Fibroblast of pulmonary artery (primary cell): ENCODE data around the gene LRRC40.
"Not testable (repeated sequence)": the region's sequence is repeated elsewhere in the genome, so short reads cannot be mapped to it uniquely, and the experiment has no call there.

Source experiments
- DNase-seq: peaks from one replicate; pipeline ENCODE4 v3.0.0-alpha.2; 2010; ENCODE audit warnings: low read depth
- H3K4me3 ChIP-seq: replicated peaks from 2 replicates; pipeline ENCODE4 v1.5.1; 2011; ENCODE audit warnings: low read depth, mild to moderate bottlenecking, control low read depth, low read length, moderate library complexity
- TF ChIP-seq, protein P1 (sequence below): IDR thresholded peaks from 2 replicates; pipeline ENCODE4 v1.5.1; 2011; ENCODE audit warnings: mild to moderate bottlenecking, control low read depth, low read length, inconsistent platforms; ENCODE audit errors: missing control alignments

The LRRC40 gene

GRCh38 chr1:70190180-70190579, 15.2 kb downstream of the LRRC40 start:
- DNase-seq = no peak
- TF ChIP-seq, protein P1, sequence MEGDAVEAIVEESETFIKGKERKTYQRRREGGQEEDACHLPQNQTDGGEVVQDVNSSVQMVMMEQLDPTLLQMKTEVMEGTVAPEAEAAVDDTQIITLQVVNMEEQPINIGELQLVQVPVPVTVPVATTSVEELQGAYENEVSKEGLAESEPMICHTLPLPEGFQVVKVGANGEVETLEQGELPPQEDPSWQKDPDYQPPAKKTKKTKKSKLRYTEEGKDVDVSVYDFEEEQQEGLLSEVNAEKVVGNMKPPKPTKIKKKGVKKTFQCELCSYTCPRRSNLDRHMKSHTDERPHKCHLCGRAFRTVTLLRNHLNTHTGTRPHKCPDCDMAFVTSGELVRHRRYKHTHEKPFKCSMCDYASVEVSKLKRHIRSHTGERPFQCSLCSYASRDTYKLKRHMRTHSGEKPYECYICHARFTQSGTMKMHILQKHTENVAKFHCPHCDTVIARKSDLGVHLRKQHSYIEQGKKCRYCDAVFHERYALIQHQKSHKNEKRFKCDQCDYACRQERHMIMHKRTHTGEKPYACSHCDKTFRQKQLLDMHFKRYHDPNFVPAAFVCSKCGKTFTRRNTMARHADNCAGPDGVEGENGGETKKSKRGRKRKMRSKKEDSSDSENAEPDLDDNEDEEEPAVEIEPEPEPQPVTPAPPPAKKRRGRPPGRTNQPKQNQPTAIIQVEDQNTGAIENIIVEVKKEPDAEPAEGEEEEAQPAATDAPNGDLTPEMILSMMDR = no peak
- no peak overlapping the region for H3K4me3 ChIP-seq

DNA sequence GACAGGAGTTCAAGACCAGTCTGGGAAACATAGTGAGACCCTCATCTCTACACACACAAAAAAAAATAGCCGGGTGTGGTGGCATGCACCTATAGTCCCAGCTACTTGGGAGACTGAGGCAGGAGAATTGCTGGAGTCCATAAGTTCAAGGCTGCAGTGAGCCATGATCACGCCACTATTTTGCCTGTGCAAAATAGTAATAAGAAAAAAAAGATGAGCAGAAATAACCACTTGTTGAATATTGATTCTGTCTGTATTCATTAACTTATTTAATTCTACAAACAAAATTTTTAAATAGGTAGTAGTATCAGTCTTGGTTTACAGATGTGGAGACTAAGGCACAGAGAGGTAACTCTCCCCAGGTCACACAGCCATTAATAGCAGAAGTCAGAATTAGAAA, 16.9 kb downstream of the LRRC40 start:
- no peak for DNase-seq
- TF ChIP-seq, protein P1 = no peak
- no peak overlapping the region for H3K4me3 ChIP-seq

DNA sequence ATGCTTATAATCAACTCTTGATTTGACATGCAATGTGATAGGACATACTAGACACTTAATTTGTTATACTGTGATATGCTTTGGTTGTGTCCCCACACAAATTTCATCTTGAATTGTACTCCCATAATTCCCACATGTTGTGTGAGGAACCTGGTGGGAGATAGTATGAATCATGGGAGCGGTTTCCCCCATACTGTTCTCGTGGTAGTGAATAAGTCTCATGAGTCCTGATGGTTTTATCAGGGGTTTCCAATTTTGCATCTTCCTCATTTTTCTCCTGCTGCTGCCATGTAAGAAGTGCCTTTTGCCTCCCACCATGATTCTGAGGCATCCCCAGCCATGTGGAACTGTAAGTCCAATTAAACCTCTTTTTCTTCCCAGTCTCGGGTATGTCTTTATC, 20.2 kb downstream of the LRRC40 start:
- not testable (repeated sequence) for DNase-seq, H3K4me3 ChIP-seq

DNA sequence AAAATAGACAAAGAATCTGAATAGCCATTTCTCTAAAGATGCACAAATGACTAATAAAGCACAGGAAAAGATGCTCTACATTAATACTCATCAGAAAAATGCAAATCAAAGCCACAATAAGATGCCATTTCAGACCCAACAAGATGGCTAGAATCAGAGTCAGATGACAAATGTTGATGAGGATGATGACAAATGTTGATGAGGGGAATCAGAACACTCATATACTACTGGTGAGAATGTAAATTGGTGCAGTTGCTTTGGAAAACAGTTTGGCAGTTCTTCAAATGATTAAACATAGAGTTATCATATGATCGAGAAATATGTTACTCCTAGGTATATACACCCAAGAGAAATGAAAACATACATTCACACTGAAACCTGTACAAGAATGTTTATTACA, 33.9 kb downstream of the LRRC40 start:
- DNase-seq = no peak
- no peak overlapping the region for H3K4me3 ChIP-seq
- TF ChIP-seq, protein P1 = no peak

DNA sequence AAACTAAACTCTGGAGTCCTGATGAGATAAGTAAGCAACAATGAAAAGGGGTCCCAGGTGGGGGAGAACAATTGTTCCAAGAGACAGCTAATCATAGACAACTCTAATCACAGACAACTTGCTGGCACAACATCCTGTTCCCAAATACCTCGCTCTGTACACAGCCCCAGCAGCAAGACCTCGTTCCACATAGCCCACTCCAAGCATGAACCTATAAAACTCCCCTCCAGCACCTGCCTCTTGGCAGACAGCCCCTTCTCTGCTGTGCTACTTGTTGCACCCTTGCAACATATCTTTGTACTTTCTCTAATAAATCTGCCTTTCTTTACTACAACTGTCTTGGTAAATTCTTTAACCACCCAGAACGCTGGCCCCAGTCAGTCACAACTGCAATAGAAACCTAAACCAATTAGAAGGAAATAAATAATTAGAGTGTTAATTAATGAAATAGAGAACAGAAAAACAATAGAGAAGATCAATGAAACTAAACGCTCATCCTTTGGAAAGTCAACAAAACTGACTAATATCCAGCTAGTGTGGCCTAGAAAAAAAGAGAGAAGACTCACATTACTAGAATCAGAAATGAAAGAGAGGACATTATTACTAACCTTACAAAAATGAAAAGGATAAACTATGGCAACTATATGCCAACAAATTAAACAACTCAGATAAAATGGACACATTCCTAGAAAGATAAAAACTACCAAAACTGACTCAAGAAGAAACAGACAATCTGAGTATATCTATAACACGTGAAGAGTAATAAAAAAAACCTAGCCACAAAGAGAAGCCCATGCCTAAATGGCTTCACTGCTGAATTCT, 36.1 kb downstream of the LRRC40 start:
- DNase-seq = no peak
- TF ChIP-seq, protein P1 = no peak
- no peak overlapping the region for H3K4me3 ChIP-seq

GRCh38 chr1:70168283-70168682, 37.1 kb downstream of the LRRC40 start:
- TF ChIP-seq, protein P1 = no peak
- no peak for DNase-seq
- H3K4me3 ChIP-seq = no peak overlapping the region

DNA sequence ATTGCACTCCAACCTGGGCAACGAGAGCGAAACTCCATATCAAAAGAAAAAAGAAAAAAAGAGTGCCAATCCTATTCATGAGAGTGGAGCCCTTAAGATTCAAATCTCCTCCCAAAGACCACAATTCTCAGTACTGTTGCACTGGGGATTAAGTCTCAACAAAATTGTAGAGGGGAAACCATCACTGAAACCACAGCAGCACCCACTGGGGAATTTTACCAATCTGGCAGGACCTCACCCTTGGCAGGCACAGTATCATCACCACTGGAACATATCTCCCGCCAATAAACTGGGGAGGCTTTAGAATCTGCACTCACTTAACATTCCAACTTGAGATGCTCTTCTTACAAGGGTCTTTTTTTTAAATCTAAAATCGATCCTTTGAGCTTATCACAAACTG, 41.0 kb downstream of the LRRC40 start:
- H3K4me3 ChIP-seq = no peak overlapping the region
- DNase-seq = no peak
- TF ChIP-seq, protein P1 = no peak
